ENCODE results near the gene GRIK5. TPM values are rescaled to one million over a fixed set of nuclear protein-coding genes. Genes with fewer than 3 reads are reported as not detected.

GRIK5 gene
- total and polyA plus RNA-seq, 4 donors = 0.26 to 1.6 (median 0.55) TPM

GRCh38 chr19:42057846-42058245 lies 12.2 kb downstream of the GRIK5 start:
- TF ChIP-seq CTCF (IDR thresholded peaks at IDR 0.05; ENCODE audit: control extremely low read depth, extremely low read depth) = no peak
- H3K27me3 ChIP-seq (ENCODE audit: control insufficient read depth in 3 of 3, insufficient read depth in 3 of 3, low read length in 2 of 3) = no peaks in the 10 kb centered on the region
- ATAC-seq (ENCODE audit: insufficient read depth, low FRiP score) (no peak), DNase-seq (no peak)
- H3K4me1 ChIP-seq (ENCODE audit: control insufficient read depth in 5 of 5, insufficient read depth in 5 of 5, low read length in 5 of 5) = no peaks in the 10 kb centered on the region
- H3K9me3 ChIP-seq (ENCODE audit: control insufficient read depth in 4 of 4, insufficient read depth in 3 of 4, low read length in 3 of 4) = no peaks in the 10 kb centered on the region
- 74 to 85% methylated on average over 7 of the region's 7 CpGs for WGBS, 2 donors
- no peak overlapping the region for H3K9ac ChIP-seq (ENCODE audit: insufficient read depth in 1 of 2, low read length in 2 of 2)
- no peak overlapping the region for H3K4me3 ChIP-seq
- no peak overlapping the region for H3K27ac ChIP-seq (ENCODE audit: low read depth in 1 of 2, low read length in 1 of 2)
- no peaks in the 10 kb centered on the region for H3K36me3 ChIP-seq (ENCODE audit: control insufficient read depth in 4 of 4, insufficient read depth in 4 of 4, low read length in 4 of 4)

- Histone ChIP-seq H3K4me1 (ENCODE audit: control insufficient read depth in 5 of 5, insufficient read depth in 5 of 5, low read length in 5 of 5) (no peaks in the 10 kb centered on the region), H3K27me3 (ENCODE audit: control insufficient read depth in 3 of 3, insufficient read depth in 3 of 3, low read length in 2 of 3) (no peaks in the 10 kb centered on the region), H3K27ac (ENCODE audit: low read depth in 1 of 2, low read length in 1 of 2) (no peak overlapping the region), H3K36me3 (ENCODE audit: control insufficient read depth in 4 of 4, insufficient read depth in 4 of 4, low read length in 4 of 4) (no peaks in the 10 kb centered on the region), H3K9ac (ENCODE audit: insufficient read depth in 1 of 2, low read length in 2 of 2) (no peak overlapping the region), H3K9me3 (ENCODE audit: control insufficient read depth in 4 of 4, insufficient read depth in 3 of 4, low read length in 3 of 4) (no peaks in the 10 kb centered on the region), H3K4me3 (no peak overlapping the region)
- no peak for TF ChIP-seq CTCF (IDR thresholded peaks at IDR 0.05; ENCODE audit: control extremely low read depth, extremely low read depth)
- ATAC-seq (ENCODE audit: insufficient read depth, low FRiP score) = no peak
- DNase-seq = no peak
- 82 to 93% methylated on average over 18 of the region's 18 CpGs for WGBS, 2 donors
Observed at GRCh38 chr19:42054205-42054604, 15.8 kb downstream of the GRIK5 start.

GRCh38 chr19:42053037-42053935 lies 16.7 kb downstream of the GRIK5 start:
- ATAC-seq (ENCODE audit: insufficient read depth, low FRiP score) = peak; percentile 15
- Histone ChIP-seq H3K27ac (ENCODE audit: low read depth in 1 of 2, low read length in 1 of 2) (no peak overlapping the region), H3K9ac (ENCODE audit: insufficient read depth in 1 of 2, low read length in 2 of 2) (no peak overlapping the region), H3K36me3 (ENCODE audit: control insufficient read depth in 4 of 4, insufficient read depth in 4 of 4, low read length in 4 of 4) (no peaks in the 10 kb centered on the region), H3K27me3 (ENCODE audit: control insufficient read depth in 3 of 3, insufficient read depth in 3 of 3, low read length in 2 of 3) (no peaks in the 10 kb centered on the region), H3K4me1 (ENCODE audit: control insufficient read depth in 5 of 5, insufficient read depth in 5 of 5, low read length in 5 of 5) (no peaks in the 10 kb centered on the region), H3K4me3 (no peak overlapping the region), H3K9me3 (ENCODE audit: control insufficient read depth in 4 of 4, insufficient read depth in 3 of 4, low read length in 3 of 4) (no peaks in the 10 kb centered on the region)
- DNase-seq = no peak
- WGBS, 2 donors = 91 to 92% methylated on average over 17 of the region's 17 CpGs
- TF ChIP-seq CTCF (IDR thresholded peaks at IDR 0.05; ENCODE audit: control extremely low read depth, extremely low read depth) = no peak

Data from lung (tissue), 12 donors.